HG03575 (cell line): ENCODE measurements around the gene CAGE1.
A peak's percentile ranks its signal among the peaks of the same experiment; 100 is the strongest.

Experiments
- ATAC-seq: cut with Tn5 transposase; IDR thresholded peaks from one replicate; pipeline ENCODE4 v1.9.1; 2021; ENCODE audit not compliant: unreplicated experiment, insufficient number of reproducible peaks, low FRiP score; ENCODE audit errors: extremely low read depth

The CAGE1 gene

DNA sequence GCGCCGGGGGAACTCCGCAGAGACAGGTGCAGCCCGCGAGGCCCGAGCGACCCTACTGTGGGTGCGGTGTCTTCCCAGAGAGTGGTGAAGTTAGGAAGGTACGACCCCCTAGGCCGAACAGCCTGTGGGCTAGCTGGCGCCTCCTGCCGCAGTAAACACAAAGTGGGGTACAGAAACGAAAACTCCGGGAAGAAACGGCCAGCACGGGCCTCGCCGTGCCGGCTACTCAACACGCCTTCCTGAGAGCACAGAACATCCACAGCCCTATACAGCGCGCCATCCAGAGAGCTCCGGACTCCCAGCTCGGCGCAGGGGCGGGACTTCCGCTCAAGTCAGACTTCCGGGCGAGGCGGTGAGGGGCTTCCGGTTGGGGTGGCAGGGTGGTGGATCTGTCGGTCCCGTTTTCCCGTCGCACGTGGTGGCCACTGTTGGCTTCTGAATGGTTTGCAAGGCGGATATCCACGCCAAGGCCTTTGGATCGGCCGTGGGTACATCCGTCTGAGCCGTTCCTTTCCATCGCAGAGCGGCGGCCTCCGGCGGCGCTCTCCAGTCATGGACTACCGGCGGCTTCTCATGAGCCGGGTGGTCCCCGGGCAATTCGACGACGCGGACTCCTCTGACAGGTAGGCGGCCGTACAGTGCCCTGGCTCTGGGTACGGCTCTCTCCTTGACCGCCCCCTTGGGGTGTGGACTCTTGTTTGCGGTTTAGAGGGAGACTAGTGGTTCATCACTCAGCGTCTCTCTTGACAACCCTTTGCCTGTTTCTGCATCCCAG is at the start of gene CAGE1, which contains the start of gene RIOK1:
TSS of gene CAGE1 (minus strand) at position 292 of the 775 bp plus-strand sequence. CDS start 2,569 bp downstream, outside the sequence.
TSS of gene RIOK1 (plus strand) at position 358 of the 775 bp plus-strand sequence. CDS start at position 553, 195 bp downstream.
- ATAC-seq, result peak; percentile 75

DNA sequence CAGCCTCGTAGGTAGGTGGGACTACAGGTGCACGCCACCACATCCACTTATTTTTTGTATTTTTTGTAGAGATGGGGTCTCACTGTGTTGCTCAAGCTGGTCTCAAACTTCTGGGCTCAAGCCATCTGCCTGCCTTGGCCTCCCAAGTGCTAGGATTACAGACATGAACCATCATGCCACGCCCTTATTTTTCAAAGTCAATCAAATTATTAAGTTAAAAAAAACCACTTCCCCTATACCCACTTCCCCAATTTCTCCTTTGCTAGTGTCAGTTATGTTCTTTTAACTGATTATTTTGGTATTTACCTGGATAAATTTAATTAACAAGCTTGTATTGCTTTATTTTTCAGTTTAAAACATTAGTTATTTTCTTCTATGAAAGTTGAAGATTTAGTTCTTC is 49.7 kb upstream of the CAGE1 start:
- no peak for ATAC-seq

- ATAC-seq, result no peak
These were observed 48.5 kb upstream of the CAGE1 start for GRCh38 chr6:7438011-7438410.

DNA sequence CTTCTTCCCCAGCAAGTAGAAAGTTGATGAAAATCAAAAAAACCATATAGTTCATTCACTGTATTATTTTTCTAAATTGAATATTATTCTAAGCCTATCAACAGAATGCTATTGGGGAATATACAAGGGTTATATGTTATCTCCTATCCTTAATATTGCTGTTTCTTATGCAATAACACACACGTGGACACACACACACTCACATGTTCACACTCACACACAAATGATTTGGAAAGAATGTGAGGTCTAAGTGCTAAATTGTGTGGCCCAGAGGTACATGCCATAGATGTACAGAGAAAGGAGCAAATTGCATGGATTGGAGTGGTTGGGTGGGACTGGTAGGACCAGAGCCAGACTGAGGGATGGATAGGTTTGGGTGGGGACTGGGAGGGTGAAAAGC is 45.1 kb upstream of the CAGE1 start:
- ATAC-seq, result no peak

GRCh38 chr6:7433121-7433617 is 43.6 kb upstream of the CAGE1 start:
- no peak for ATAC-seq

DNA sequence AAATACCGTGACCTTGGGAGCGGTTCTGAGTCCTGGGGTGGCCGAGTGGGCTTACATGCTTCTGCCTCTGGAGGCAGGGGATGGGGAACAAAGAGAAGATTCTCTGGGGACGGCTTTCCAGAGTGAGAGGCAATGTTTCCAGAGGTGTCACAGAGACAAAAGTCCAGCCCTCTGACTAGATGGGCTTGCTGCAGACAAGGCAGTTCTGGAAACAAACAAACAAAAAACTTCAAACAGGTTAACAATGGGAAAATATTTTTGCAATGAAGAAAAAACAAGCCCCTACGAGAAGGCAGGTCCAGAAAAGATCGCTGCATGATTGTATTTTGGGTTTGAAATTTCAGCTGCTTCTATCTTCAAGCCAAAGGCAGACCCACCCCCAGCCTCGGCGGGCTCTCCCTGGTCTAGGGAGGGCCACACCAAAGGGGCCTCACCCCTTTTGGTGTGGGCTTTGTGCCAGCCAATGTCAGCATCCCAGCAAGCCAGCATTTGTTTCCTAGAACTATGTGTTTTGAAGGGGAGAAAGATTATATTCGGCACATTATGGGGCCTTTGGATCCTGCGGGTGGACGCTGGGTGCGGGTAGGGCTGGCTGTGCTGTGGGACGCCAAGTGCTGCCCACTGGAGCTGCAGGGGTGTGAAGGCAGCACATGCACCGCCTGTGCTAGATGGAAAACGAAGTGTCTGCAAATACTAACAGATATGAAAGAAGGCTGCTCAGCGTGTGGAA is 43.0 kb upstream of the CAGE1 start:
- ATAC-seq, result no peak

GRCh38 chr6:7431674-7432390 is 42.3 kb upstream of the CAGE1 start:
- no peak for ATAC-seq

GRCh38 chr6:7431313-7431673 is 41.8 kb upstream of the CAGE1 start:
- ATAC-seq, result no peak

DNA sequence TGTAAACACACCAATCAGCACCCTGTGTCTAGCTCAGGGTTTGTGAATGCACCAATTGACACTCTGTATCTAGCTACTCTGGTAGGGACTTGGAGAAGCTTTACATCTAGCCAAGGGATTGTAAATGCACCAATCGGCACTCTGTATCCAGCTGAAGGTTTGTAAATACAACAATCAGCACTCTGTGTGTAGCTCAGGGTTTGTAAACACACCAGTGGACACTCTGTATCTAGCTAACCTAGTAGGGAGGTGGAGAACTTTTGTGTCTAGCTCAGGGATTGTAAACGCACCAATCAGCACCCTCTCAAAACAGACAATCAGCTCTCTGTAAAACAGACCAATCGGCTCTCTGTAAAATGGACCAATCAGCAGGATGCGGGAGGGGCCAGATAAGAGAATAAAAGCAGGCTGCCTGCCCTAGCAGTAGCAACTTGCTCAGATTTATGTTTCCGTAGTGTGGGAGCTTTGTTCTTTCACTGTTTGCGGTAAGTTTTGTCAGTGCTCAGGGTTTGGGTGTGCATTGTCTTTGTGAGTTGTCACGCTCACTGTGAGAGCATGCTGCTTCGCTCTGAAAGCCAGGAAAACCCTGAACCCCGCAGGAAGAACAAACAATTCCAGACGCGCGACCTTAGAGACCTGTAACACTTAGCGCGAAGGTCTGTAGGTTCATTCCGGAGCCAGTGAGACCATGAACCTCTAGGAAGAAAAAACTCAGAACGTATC is 37.1 kb upstream of the CAGE1 start:
- no peak for ATAC-seq

- no peak for ATAC-seq
These were observed 36.3 kb upstream of the CAGE1 start for GRCh38 chr6:7425808-7426190.

DNA sequence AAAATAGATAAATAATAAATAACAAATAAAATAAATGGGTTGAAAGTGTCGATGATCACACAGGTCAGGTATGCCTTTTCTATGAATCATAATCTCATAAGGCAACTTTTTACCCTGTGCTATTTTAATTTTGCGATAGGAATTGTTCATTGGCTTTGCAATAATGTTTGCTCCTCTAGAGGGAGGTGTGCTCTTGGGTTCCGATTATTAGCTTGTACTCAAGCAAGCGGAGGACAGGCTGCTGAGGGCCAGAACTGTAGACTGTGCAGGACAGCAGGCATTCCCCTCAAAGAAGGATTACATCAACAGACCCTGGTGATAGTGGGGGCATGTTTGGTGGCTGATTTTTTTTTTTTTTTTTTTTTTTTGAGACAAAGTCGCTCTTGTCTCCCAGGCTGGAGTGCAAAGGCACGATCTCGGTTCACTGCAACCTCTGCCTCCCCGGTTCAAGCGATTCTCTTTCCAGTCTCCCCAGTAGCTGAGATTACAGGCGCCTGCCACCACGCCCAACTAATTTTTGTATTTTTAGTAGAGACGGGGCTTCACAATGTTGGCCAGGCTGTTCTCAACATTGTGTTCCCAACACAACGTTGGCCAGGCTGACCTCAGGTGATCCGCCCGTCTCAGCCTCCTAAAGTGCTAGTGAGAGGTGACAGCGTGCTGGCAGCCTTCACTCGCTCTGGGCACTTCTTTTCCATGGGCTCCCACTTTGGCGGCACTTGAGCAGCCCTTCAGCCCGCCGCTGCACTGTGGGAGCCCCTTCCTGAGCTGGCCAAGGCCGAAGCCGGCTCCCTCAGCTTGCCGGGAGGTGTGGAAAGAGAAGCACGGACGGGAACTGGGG is 35.6 kb upstream of the CAGE1 start:
- no peak for ATAC-seq

DNA sequence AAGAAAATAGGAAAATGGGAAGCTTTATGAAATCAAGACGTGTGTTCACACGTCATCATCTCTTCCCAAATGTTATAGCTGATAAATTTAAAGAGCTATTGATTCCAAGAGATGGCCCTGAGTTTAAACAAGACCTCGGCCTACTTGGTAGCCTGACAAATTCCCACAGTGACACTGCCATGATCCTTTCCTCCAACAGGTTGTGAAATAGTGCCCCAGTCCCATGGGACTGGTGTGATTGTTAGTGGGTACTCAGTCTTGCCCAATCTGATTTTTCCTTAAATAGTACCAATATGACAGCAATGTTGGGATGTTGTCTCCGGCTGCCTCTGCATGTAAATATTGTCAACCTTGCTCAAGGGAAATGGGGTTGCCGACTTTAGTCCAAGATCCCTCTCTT is 34.5 kb upstream of the CAGE1 start:
- no peak for ATAC-seq

- ATAC-seq, result no peak
These were observed 31.5 kb upstream of the CAGE1 start for GRCh38 chr6:7421066-7421465.

GRCh38 chr6:7419065-7419464 is 29.5 kb upstream of the CAGE1 start:
- ATAC-seq, result no peak

DNA sequence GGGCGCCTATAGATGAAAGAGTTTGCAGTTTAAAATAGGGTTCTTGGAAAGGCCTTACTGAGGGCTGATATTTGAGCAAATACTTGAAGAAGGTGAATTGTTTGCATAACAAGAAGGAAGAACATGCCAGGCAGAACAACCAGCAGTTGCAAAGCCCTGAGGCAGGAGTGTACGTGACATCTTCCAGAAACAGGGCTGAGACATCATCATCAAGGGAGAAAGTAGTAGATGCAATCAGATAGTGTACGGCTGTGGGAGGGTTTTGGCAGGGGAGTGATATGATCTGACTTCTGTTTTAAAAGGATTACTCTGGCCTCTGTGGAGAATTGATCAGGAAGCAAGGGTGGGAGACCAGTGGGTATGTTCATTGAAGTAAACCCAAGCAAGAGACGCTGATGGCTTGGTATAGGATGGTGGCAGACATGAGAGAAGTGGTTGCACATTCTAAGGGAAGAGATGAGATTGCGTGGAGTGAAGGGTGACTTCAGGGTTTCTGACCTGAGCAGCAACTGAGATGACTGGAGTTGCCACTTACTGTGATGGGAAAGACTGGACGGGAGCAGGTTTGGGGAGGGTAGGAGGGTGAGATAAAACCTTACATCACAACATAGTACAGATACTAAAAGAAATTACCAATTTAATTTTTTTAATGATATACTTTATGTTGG is 28.8 kb upstream of the CAGE1 start:
- no peak for ATAC-seq

GRCh38 chr6:7417684-7418083 is 28.1 kb upstream of the CAGE1 start:
- ATAC-seq, result no peak

- ATAC-seq, result no peak
These were observed 25.3 kb upstream of the CAGE1 start for GRCh38 chr6:7414811-7415210.
